ENCODE results near the gene FBF1.
"Not testable (repeated sequence)": the region's sequence is repeated elsewhere in the genome, so short reads cannot be mapped to it uniquely, and the experiment has no call there.

Gene FBF1

DNA sequence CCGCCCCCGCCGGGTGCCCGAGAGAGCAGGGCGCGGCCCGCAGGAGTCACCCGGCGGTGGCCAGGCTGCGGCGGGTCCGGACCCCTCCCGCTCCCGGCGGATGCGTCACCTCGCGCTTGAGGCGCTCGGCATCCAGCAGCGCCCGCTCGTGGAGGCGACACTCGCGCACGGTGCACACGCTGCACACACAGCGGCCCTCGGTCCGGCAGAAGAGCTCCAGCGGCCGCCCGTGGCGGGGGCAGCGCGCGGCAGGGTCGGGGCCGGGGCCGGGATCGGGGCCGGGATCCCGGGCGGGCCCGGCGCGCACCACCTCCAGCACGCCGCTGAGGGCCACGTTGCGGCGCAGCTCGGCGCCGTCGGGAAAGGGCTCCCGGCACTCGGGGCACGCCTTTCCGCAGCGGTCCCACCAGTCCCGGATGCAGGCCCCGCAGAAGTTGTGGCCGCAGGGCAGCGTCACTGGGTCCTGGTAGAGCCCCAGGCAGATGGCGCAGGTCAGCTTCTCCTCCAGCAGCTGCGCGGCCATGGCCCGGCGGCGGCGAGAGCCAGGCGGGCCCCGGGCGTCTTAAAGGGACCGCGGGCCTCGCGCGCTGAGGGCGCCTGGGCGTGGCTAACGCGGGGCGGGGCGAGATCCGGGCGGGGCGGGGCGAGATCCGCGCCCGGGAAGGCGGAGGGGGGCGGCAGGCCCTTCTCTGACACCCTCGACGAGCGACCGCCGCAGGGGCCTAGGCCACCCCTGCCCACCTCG is 44.3 kb downstream of the FBF1 start, which contains the start of gene TRIM65:
TSS of gene TRIM65 (minus strand) at position 537 of the 745 bp plus-strand sequence. CDS start at position 523, 14 bp downstream.
- DNase-seq (ENCODE audit: low read depth) = peak; percentile 58

GRCh38 chr17:75895370-75896155 is 45.3 kb downstream of the FBF1 start:
- DNase-seq (ENCODE audit: low read depth) = no peak

GRCh38 chr17:75894049-75894733 is 46.7 kb downstream of the FBF1 start:
- no peak for DNase-seq (ENCODE audit: low read depth)

GRCh38 chr17:75893305-75894048 is 47.4 kb downstream of the FBF1 start:
- DNase-seq (ENCODE audit: low read depth) = no peak

DNA sequence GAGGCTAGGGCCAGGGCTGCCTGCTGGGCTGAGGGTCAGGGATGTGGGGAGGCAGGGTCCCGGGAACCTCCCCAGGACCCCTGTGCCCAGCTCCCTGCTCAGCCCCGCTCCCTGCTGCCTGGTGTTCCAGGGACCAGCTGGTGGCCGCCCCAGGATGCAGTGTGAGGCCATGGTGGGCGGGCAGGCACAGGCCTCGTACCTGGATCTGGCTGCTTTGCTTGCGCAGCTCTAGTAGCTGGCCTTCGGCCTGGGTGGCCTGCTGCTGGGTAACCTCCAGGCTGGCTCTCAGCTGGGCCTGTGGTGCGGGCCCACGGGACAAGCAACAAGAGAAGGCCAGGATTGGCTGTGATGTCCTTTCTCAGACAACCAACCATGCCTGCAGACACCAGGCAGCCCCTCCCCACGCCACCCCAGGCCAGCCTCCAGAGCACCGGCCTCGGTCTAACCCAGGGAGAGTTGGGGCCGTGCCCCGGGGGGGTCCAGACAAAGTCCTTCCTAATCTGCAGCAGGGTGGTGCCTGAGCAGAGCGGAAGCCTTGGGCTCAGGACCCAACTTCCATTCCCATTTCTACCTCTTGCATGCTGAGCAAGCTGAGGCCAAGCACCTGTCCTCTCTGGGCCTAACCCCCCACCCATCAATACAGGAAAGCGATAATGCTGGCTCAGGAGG is 48.2 kb downstream of the FBF1 start:
- DNase-seq (ENCODE audit: low read depth) = no peak

GRCh38 chr17:75891605-75892555 is 49.0 kb downstream of the FBF1 start:
- DNase-seq (ENCODE audit: low read depth) = no peak

DNA sequence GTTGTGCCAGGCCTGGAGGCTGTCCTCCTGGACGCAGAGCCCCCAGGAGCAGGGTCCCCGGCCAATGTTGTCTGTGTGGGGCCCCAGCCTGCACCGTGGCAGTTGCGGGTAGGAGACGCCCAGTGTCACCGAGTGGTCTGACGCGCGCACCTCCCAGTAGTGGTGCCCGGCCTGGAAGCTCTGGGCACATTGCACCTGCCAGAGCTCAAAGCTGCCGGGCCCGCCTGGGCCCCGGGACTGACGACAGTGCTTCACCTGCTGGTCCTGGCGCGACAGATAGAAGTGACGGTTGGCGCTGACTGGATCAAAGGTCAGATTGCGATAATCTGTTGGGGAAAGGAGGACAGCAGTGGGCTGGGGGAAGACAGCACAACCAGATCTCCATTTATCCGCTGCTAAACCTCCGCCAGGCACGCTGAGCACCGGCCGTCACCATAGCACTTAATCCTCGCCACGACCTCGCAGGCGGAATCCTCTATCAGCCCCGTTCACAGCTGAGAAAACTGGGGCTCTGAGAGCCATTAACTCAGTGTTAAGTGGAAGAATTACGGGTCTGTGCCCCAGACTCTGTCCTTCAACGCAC is 49.7 kb downstream of the FBF1 start:
- no peak for DNase-seq (ENCODE audit: low read depth)

- DNase-seq (ENCODE audit: low read depth) = no peak
Measured at GRCh38 chr17:75889454-75889853, 51.4 kb downstream of the FBF1 start.

DNA sequence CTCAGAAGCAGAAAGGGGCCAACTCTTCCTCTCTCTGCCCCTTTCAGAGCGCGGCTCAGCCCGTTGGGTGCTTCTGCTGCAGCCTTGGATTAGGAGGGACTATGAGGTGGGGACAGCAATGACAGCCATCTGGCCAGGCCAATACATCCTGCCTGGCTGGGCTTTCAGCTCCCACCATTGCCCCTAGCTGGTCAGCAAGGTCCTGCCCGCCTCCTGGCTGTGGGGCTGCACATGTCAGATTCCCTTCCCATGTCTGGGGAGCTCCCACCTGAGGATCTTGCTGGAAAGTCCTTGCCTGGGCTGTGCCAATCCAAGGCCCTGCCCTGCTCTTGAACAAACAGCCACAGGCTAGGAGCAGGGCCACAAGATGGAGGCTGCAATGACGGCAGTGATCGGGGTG is 52.4 kb downstream of the FBF1 start:
- no peak for DNase-seq (ENCODE audit: low read depth)

- not testable (repeated sequence) for DNase-seq (ENCODE audit: low read depth)
Measured at GRCh38 chr17:75885860-75886259, 55.0 kb downstream of the FBF1 start.

DNA sequence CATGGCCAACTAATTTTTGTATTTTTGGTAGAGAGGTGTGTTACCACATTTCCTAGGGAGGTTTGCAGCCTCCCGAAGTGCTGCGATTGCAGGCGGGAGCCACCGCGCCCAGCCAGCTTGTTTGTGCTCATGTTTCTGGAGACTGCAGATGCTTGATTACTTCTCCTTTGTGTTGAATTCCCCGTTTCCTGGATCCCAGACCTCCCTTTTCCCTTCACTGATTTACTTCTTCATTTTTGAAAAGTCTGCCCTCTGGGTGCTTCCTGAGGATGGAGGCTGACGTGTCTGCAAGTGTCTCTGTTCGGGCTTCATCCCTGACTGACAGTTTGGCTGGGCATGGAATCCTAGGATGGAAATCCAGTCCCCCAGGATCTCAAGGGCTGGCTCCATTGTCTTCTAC is 55.4 kb downstream of the FBF1 start:
- no peak for DNase-seq (ENCODE audit: low read depth)

DNA sequence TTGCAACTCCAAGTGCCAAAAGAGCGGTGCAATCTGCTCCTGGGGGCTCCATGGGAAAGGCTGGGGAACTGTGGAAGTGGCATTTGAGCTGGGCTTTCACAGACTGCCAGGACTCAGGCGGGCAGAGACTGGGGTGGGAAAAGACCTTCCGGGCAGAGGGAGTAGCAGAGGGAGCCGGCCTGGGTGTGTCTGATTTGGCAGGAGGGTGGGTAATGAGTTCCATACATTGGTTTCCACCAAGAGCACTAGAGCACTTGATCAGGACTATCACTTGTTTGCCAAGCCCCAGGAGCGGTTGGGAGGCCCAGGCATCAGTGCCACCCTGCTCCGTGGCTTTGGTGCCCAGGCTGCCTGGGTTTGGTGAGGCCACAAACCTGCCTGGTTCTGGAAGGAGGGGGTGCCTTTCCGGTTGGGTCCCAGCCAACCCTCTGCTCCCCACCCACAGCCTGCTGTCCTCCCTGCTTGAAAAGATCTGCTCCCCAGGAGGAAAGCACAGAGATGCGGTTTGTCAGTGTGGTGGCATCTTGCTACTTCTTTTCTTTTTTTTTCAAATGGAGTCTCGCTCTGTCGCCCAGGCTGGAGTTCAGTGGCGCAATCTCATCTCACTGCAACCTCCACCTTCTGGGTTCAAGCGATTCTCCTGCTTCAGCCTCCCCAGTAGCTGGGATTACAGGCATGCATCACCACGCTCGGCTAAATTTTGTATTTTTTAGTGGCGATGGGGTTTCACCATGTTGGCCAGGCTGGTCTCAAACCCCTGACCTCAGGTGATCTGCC is 59.0 kb downstream of the FBF1 start:
- DNase-seq (ENCODE audit: low read depth) = no peak

- DNase-seq (ENCODE audit: low read depth) = no peak
Measured at GRCh38 chr17:75880266-75880665, 60.6 kb downstream of the FBF1 start.

GRCh38 chr17:75878174-75878998 is 62.5 kb downstream of the FBF1 start, which contains the start of gene TRIM47:
TRIM47 (minus strand) TSS chr17:75878581; CDS start chr17:75878548, 33 bp downstream.
- no peak for DNase-seq (ENCODE audit: low read depth)

DNA sequence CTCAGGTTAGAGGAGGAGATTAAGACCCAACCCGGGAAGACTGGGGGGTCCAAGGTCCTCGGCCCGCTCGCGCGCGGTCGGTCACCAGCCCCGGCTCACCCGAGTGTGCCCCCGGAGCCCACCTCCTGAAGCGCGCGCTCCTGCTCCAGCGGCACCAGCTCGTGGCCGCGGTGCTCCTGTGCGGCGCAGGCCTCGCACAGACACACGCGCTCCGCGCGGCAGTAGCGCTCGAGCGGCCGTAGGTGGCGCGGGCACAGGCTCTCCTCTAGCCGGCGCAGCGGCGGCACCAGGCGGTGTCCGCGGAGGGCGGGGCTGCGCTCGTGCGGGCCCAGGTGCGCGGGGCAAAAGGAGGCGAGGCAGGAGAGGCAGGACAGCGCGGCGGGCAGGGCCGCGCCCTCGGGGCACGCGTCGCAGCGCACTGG is 63.1 kb downstream of the FBF1 start:
- no peak for DNase-seq (ENCODE audit: low read depth)

GRCh38 chr17:75876938-75877751 is 63.7 kb downstream of the FBF1 start:
- DNase-seq (ENCODE audit: low read depth) = no peak

Data from stimulated activated CD8-positive, alpha-beta memory T cell treated with anti-CD3 and anti-CD28 coated beads, Interleukin-7, amount 100 ng/mL, for 24 hours (primary cell).